Measurements from ENCODE around the gene CLCN3. TPM values are rescaled to one million over a fixed set of nuclear protein-coding genes. Genes with fewer than 3 reads are reported as not detected.

Gene CLCN3
- total and polyA plus RNA-seq, 9 of the 15 experiments (the other 6 are each of a cell fraction or from before 2014, with no cell fraction given) = 12.7 to 60.6 (median 38.5) TPM

DNA sequence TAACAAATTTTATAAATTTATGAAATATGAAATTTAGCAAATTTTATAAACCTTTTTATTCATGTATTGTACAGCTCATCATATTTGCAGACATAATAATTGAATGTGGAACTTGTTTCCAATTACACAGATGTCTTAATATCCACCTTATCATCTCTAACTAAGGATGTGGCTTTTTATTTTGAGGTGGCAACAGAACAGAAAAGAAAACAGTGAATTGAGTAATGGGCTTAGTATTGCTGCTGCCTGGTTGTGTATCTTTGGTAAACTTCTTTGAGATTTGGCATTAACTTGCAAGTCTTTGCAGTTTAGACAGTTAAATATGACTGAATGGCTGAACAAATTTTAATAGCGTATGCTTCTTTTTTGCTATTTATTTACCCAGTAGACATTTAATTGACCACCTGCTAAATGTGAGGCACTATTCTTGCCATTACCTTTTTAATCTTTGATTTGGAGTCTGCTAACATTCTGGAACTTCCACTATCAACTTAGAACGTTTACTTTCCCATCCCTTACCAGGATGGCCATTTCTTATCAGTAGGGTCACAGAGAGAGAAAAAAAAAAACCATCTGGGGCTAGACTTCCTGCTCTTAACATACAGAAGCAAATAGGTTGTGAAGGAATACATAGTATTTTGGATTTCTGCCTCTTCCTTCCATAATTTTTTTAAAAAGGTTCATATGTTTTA is 44.8 kb downstream of the CLCN3 start (continued):
- TF ChIP-seq NFIC (IDR thresholded peaks at IDR 0.05) (peak; percentile 39), ZNF384 (IDR thresholded peaks at IDR 0.05; ENCODE audit: low read depth, low read length) (peak; percentile 97), RBM17 (IDR thresholded peaks at IDR 0.05; ENCODE audit: borderline replicate concordance, low read depth, low read length) (no peak), TRIM28 (IDR thresholded peaks at IDR 0.05) (no peak), NFE2 (IDR thresholded peaks at IDR 0.05; ENCODE audit: low read depth) (no peak), JUND (IDR thresholded peaks at IDR 0.05; ENCODE audit: borderline replicate concordance, low read depth, low read length) (0 out of 2 replicates have a peak, but pooled peaks have one; percentile 9), JUND (tag; IDR thresholded peaks at IDR 0.05; ENCODE audit: borderline replicate concordance, low read depth, low read length) (no peak), KLF16 (IDR thresholded peaks at IDR 0.05) (peak; percentile 59; the same call in 1 of the 2 replicates), MTA2 (IDR thresholded peaks at IDR 0.05; ENCODE audit: low read depth) (peak; percentile 55; the same call in 1 of the 2 replicates), PML (IDR thresholded peaks at IDR 0.05; ENCODE audit: low read length) (peak; percentile 61), SOX6 (IDR thresholded peaks at IDR 0.05) (0 out of 2 replicates have a peak, but pooled peaks have one; percentile 37), TRIM24 (IDR thresholded peaks at IDR 0.05) (peak; percentile 64 to 76; a peak in 3 of 4 replicates), FOXM1 (IDR thresholded peaks at IDR 0.05; ENCODE audit: low read depth) (peak; percentile 68), FOXM1 (CRISPR knock-in tag; IDR thresholded peaks at IDR 0.05; ENCODE audit: low read depth) (no peak), LEF1 (IDR thresholded peaks at IDR 0.05) (peak; percentile 49; the same call in 1 of the 2 replicates), SMARCA4 (IDR thresholded peaks at IDR 0.05) (peak; percentile 86), CXXC5 (CRISPR knock-in tag; IDR thresholded peaks at IDR 0.05) (0 out of 2 replicates have a peak, but pooled peaks have one; percentile 25), TCF3 (CRISPR knock-in tag; IDR thresholded peaks at IDR 0.05) (peak; percentile 85), CTBP1 (IDR thresholded peaks at IDR 0.05; ENCODE audit: borderline replicate concordance) (peak; percentile 34; the same call in 1 of the 2 replicates), STAT5A (IDR thresholded peaks at IDR 0.05; ENCODE audit: borderline replicate concordance, low read length) (peak; percentile 62; the same call in 1 of the 2 replicates), HDAC1 (IDR thresholded peaks at IDR 0.05) (0 out of 4 replicates have a peak, but pooled peaks of 1 of the 2 experiments have one; percentile 35), RNF219 (CRISPR knock-in tag; IDR thresholded peaks at IDR 0.05) (no peak), ARNT (IDR thresholded peaks at IDR 0.05) (peak in 1 of 2 experiments; percentile 74; a peak in 2 of 4 replicates), CC2D1A (IDR thresholded peaks at IDR 0.05) (peak; percentile 51; the same call in 1 of the 2 replicates), ZEB2 (IDR thresholded peaks at IDR 0.05) (0 out of 2 replicates have a peak, but pooled peaks have one; percentile 29), CBFA2T3 (IDR thresholded peaks at IDR 0.05) (peak; percentile 93), GTF2E2 (tag; IDR thresholded peaks at IDR 0.05) (0 out of 2 replicates have a peak, but pooled peaks have one; percentile 38), E2F8 (IDR thresholded peaks at IDR 0.05; ENCODE audit: low read depth, partially characterized antibody) (peak; percentile 39), NBN (IDR thresholded peaks at IDR 0.05; ENCODE audit: low read depth) (0 out of 2 replicates have a peak, but pooled peaks have one; percentile 69)

Data from K562 (cell line).